Neural cell (in vitro differentiated cells): ENCODE measurements around the gene NR2C2.

Experiments used
- CTCF ChIP-seq: fragments of 450-650 bp; IDR thresholded peaks from 2 replicates; pipeline ENCODE4 v1.5.1; 2014; ENCODE audit warnings: antibody characterized with exemption, mild to moderate bottlenecking, moderate library complexity; ENCODE audit not compliant: poor library complexity, severe bottlenecking
- EZH2 ChIP-seq: fragments of 200-600, 300-800 bp; shearing (Covaris generic), sonication (generic); IDR thresholded peaks from 2 replicates; pipeline ENCODE4 v1.6.1; 2014; ENCODE audit warnings: antibody characterized with exemption, low read length, borderline replicate concordance, mild to moderate bottlenecking; ENCODE audit not compliant: insufficient read depth, poor library complexity, severe bottlenecking
- POLR2AphosphoS5 ChIP-seq: IDR thresholded peaks from 2 replicates; pipeline ENCODE4 v1.6.1; 2012

- TF ChIP-seq CTCF = no peak
- no peak for TF ChIP-seq POLR2AphosphoS5
- TF ChIP-seq EZH2 = no peak
These were observed 144.2 kb downstream of the NR2C2 start for GRCh38 chr3:15091575-15091974.
